Endodermal cell (in vitro differentiated cells): ENCODE results near the gene AIRE. TPM values are rescaled to one million over a fixed set of nuclear protein-coding genes. Genes with fewer than 3 reads are reported as not detected.
A peak's percentile ranks its signal among the peaks of the same experiment; 100 is the strongest.

ENCODE experiments used
- DNase-seq: peaks from one replicate; pipeline ENCODE4 v3.0.0-alpha.2; 2017
- H3K27ac ChIP-seq: 2 replicates; pipeline ENCODE4 v1.5.1; 2013; ENCODE audit warnings: mild to moderate bottlenecking, low read depth, low read length, moderate library complexity
- H3K27me3 ChIP-seq: 2 replicates; pipeline ENCODE4 v1.6.1; 2013; ENCODE audit warnings: mild to moderate bottlenecking, low read length, moderate library complexity; ENCODE audit not compliant: insufficient read depth, control insufficient read depth, poor library complexity, severe bottlenecking
- H3K36me3 ChIP-seq: 2 replicates; pipeline ENCODE4 v1.7.0; 2013; ENCODE audit warnings: mild to moderate bottlenecking, low read length, moderate library complexity; ENCODE audit not compliant: control insufficient read depth, insufficient read depth
- H3K4me1 ChIP-seq: one replicate; pipeline ENCODE4 v1.7.0; 2013; ENCODE audit warnings: low read length; ENCODE audit not compliant: control insufficient read depth, insufficient read depth
- H3K4me3 ChIP-seq: 2 replicates; pipeline ENCODE4 v1.5.1; 2013; ENCODE audit warnings: mild to moderate bottlenecking, low read length, moderate library complexity
- H3K9ac ChIP-seq: 2 replicates; pipeline ENCODE4 v1.6.1; 2013; ENCODE audit warnings: mild to moderate bottlenecking, low read length, moderate library complexity; ENCODE audit not compliant: poor library complexity, severe bottlenecking; ENCODE audit errors: extremely low read depth
- H3K9me3 ChIP-seq: 2 replicates; pipeline ENCODE4 v1.6.1; 2013; ENCODE audit warnings: mild to moderate bottlenecking, low read length, moderate library complexity; ENCODE audit not compliant: control insufficient read depth
- H3K27ac Mint-ChIP-seq: 2 replicates; pipeline ENCODE4 v1.8.0; 2020; ENCODE audit warnings: mixed read lengths
- H3K27me3 Mint-ChIP-seq: 2 replicates; pipeline ENCODE4 v1.8.0; 2021; ENCODE audit warnings: mild to moderate bottlenecking, mixed read lengths; ENCODE audit not compliant: insufficient read depth
- H3K36me3 Mint-ChIP-seq: 2 replicates; pipeline ENCODE4 v1.8.0; 2020; ENCODE audit warnings: low read depth, mixed read lengths
- H3K4me1 Mint-ChIP-seq: 2 replicates; pipeline ENCODE4 v1.8.0; 2020; ENCODE audit warnings: mixed read lengths
- H3K4me3 Mint-ChIP-seq: 2 replicates; pipeline ENCODE4 v1.8.0; 2020; ENCODE audit warnings: mild to moderate bottlenecking, moderate library complexity, mixed read lengths
- H3K9me3 Mint-ChIP-seq: 2 replicates; pipeline ENCODE4 v1.8.0; 2020; ENCODE audit warnings: mild to moderate bottlenecking, mixed read lengths
- CTCF ChIP-seq: fragments of 200-600 bp; sonication (generic); conservative IDR thresholded peaks from 2 replicates; pipeline ENCODE4 v1.5.0; 2021; ENCODE audit warnings: antibody characterized with exemption, mild to moderate bottlenecking
- WGBS, 2 experiments: methylation state at CpG; one replicate each; pipeline versions ENCODE4 v1.1.5 to v1.1.7; 2013; ENCODE audit warnings: missing lambda C conversion rate in 2 of 2, mixed read lengths in 1 of 2; ENCODE audit not compliant: insufficient coverage in 1 of 2, insufficient read length in 1 of 2; 5-methylcytosine and 5-hydroxymethylcytosine counted together
- total RNA-seq, 2 donors: library from RNA; stranded (reverse); fragmentation: NEBNext Ultra II Directional in 1 of 2; extraction: Animal tissue kit (Norgen Biotek cat#: 25700) in 1 of 2; gene quantifications; 2 replicates in 1 of 2; 3 replicates in 1 of 2; pipeline ENCODE4 v1.2.1, GENCODE V29; 2021

AIRE gene
- total RNA-seq, 2 donors from 2014 or later, result 1.2 to 2.7 TPM

- H3K9me3 Mint-ChIP-seq, result no peaks in the 10 kb centered on the region
Observed at GRCh38 chr21:44319407-44320065, 33.9 kb downstream of the AIRE start.

GRCh38 chr21:44320847-44321246 lies 35.2 kb downstream of the AIRE start:
- no peak for TF ChIP-seq CTCF
- Histone ChIP-seq H3K36me3 (peaks cover 29% of the 10 kb centered on the region), H3K27ac (no peak overlapping the region), H3K9me3 (no peaks in the 10 kb centered on the region), H3K9ac (no peak overlapping the region), H3K4me3 (no peak overlapping the region), H3K4me1 (no peaks in the 10 kb centered on the region), H3K27me3 (no peaks in the 10 kb centered on the region)
- 94 to 98% methylated on average over 9 to 13 of the region's 13 CpGs for WGBS, 2 experiments
- H3K27ac Mint-ChIP-seq, result no peak overlapping the region
- H3K9me3 Mint-ChIP-seq, result no peaks in the 10 kb centered on the region
- H3K4me1 Mint-ChIP-seq, result no peaks in the 10 kb centered on the region
- H3K27me3 Mint-ChIP-seq, result no peaks in the 10 kb centered on the region
- H3K36me3 Mint-ChIP-seq, result peaks cover 18% of the 10 kb centered on the region
- no peak overlapping the region for H3K4me3 Mint-ChIP-seq
- no peak for DNase-seq

More at GRCh38 chr21:44319407-44320065, 33.9 kb downstream of the AIRE start:
- Histone ChIP-seq H3K27me3 (no peaks in the 10 kb centered on the region), H3K9ac (no peak overlapping the region), H3K4me3 (no peak overlapping the region), H3K4me1 (no peaks in the 10 kb centered on the region), H3K36me3 (peaks cover 26% of the 10 kb centered on the region), H3K9me3 (no peaks in the 10 kb centered on the region), H3K27ac (no peak overlapping the region)
- Mint-ChIP-seq H3K27ac (no peak overlapping the region), H3K4me3 (no peak overlapping the region), H3K36me3 (peaks cover 18% of the 10 kb centered on the region), H3K27me3 (no peaks in the 10 kb centered on the region), H3K4me1 (no peaks in the 10 kb centered on the region)
- 94 to 95% methylated on average over 29 to 35 of the region's 35 CpGs for WGBS, 2 experiments
- DNase-seq, result no peak
- no peak for TF ChIP-seq CTCF

DNA sequence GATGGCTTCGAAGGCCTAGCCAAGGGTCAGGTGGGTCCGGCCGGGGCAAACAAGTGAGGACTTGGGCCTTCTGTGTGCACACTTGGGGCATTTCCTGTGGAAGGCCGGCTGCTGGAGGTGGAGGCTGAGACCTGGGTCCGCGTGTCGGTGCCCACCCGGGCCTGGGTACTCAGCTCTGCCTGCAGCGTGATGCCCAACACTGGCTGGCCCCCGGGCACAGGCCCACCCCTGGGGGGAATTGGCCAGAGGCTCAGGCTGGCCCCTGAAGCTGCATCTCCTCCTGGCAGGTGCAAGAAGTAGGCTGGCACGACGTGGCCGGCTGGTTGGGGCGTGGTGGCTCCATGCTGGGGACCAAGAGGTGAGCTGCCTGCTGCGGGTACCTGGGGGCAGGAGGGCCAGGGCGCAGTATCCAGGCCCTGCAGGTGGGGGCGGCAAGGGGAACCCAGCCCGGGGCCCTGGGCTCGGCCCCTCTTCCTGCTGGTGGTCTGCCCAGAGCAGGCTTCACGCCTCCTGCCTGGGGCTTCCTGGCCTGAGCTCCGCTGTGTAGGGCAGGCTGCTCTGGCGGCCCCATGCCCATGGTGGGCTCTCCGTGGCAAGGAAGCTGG lies 36.3 kb downstream of the AIRE start:
- Histone ChIP-seq H3K27ac (no peak overlapping the region), H3K4me3 (no peak overlapping the region), H3K4me1 (no peaks in the 10 kb centered on the region), H3K36me3 (peaks cover 23% of the 10 kb centered on the region), H3K9me3 (no peaks in the 10 kb centered on the region), H3K27me3 (no peaks in the 10 kb centered on the region), H3K9ac (no peak overlapping the region)
- 94 to 95% methylated on average over 13 to 23 of the region's 23 CpGs for WGBS, 2 experiments
- H3K4me3 Mint-ChIP-seq, result no peak overlapping the region
- no peaks in the 10 kb centered on the region for H3K4me1 Mint-ChIP-seq
- H3K9me3 Mint-ChIP-seq, result no peaks in the 10 kb centered on the region
- H3K36me3 Mint-ChIP-seq, result peaks cover 14% of the 10 kb centered on the region
- H3K27me3 Mint-ChIP-seq, result no peaks in the 10 kb centered on the region
- DNase-seq, result no peak
- H3K27ac Mint-ChIP-seq, result no peak overlapping the region
- peak; percentile 23 for TF ChIP-seq CTCF
